Loucy (cell line): ENCODE measurements around the gene HS1BP3.

Source experiments
- H2AFZ ChIP-seq: fragments of 200-600 bp; sonication (generic); 2 replicates; pipeline ENCODE4 v1.6.0; 2016; ENCODE audit warnings: antibody characterized with exemption, mild to moderate bottlenecking, low read length, moderate library complexity
- H3F3A ChIP-seq: fragments of 200-600 bp; 2 replicates; pipeline ENCODE4 v1.6.0; 2016; ENCODE audit warnings: antibody characterized with exemption, low read depth, mild to moderate bottlenecking
- H3K27me3 ChIP-seq: fragments of 200-600 bp; sonication (generic); 2 replicates; pipeline ENCODE4 v1.6.1; 2014; ENCODE audit warnings: low read length, mild to moderate bottlenecking; ENCODE audit not compliant: insufficient read depth, poor library complexity, severe bottlenecking
- H3K36me3 ChIP-seq: fragments of 200-600 bp; sonication (generic); 2 replicates; pipeline ENCODE4 v1.6.1; 2016; ENCODE audit warnings: low read length; ENCODE audit not compliant: insufficient read depth
- H3K4me1 ChIP-seq: fragments of 200-600 bp; sonication (generic); 2 replicates; pipeline ENCODE4 v1.5.1; 2014; ENCODE audit warnings: low read length, mild to moderate bottlenecking; ENCODE audit not compliant: insufficient read depth, poor library complexity, severe bottlenecking
- H3K4me2 ChIP-seq: fragments of 200-600 bp; sonication (generic); 2 replicates; pipeline ENCODE4 v1.6.0; 2014; ENCODE audit warnings: antibody characterized with exemption, low read length, low read depth, mild to moderate bottlenecking; ENCODE audit not compliant: poor library complexity, severe bottlenecking
- H3K4me3 ChIP-seq: fragments of 200-600 bp; sonication (generic); 2 replicates; pipeline ENCODE4 v1.5.1; 2014; ENCODE audit warnings: low read length, mild to moderate bottlenecking, mixed read lengths; ENCODE audit not compliant: poor library complexity, severe bottlenecking
- H3K79me2 ChIP-seq: fragments of 200-600 bp; sonication (generic); 2 replicates; pipeline ENCODE4 v1.6.1; 2014; ENCODE audit warnings: low read length; ENCODE audit not compliant: insufficient read depth
- H3K9ac ChIP-seq: fragments of 200-600 bp; sonication (generic); 2 replicates; pipeline ENCODE4 v1.6.0; 2014; ENCODE audit warnings: mild to moderate bottlenecking, low read depth, low read length, moderate library complexity; ENCODE audit not compliant: poor library complexity, severe bottlenecking
- H3K9me2 ChIP-seq: fragments of 200-600 bp; sonication (generic); replicated peaks from 2 replicates; pipeline ENCODE4 v1.6.1; 2016; ENCODE audit warnings: low read depth, low read length, mixed read lengths
- H3K9me3 ChIP-seq: fragments of 200-600 bp; sonication (generic); 2 replicates; pipeline ENCODE4 v1.6.1; 2014; ENCODE audit warnings: mild to moderate bottlenecking, antibody characterized with exemption, low read length, low read depth; ENCODE audit not compliant: insufficient read depth
- H4K20me1 ChIP-seq: fragments of 200-600 bp; sonication (generic); 2 replicates; pipeline ENCODE4 v1.6.0; 2014; ENCODE audit warnings: antibody characterized with exemption, low read length, mild to moderate bottlenecking; ENCODE audit not compliant: insufficient read depth, poor library complexity, severe bottlenecking
- CTCF ChIP-seq: fragments of 200-600 bp; sonication (generic); conservative IDR thresholded peaks from 2 replicates; pipeline ENCODE4 v1.5.1; 2014; ENCODE audit warnings: mild to moderate bottlenecking, antibody characterized with exemption, low read length
- EZH2phosphoT487 ChIP-seq: fragments of 200-600 bp; IDR thresholded peaks from 2 replicates; pipeline ENCODE4 v1.6.1; 2018; ENCODE audit warnings: antibody characterized with exemption, mild to moderate bottlenecking, moderate library complexity, borderline replicate concordance

HS1BP3 gene

GRCh38 chr2:20623741-20624155 lies 27.1 kb downstream of the HS1BP3 start:
- no peaks in the 10 kb centered on the region for H3K9me2 ChIP-seq
- TF ChIP-seq EZH2phosphoT487, result no peak
- TF ChIP-seq CTCF, result no peak
- no peaks in the 10 kb centered on the region; the same call in 1 of the 2 replicates for H3K36me3 ChIP-seq
- H3K27me3 ChIP-seq, result no peaks in the 10 kb centered on the region
- H2AFZ ChIP-seq, result no peak overlapping the region
- H3K79me2 ChIP-seq, result no peaks in the 10 kb centered on the region
- H3K4me1 ChIP-seq, result no peaks in the 10 kb centered on the region
- no peak overlapping the region for H3K9ac ChIP-seq
- no peak overlapping the region for H3K4me2 ChIP-seq
- H4K20me1 ChIP-seq, result no peaks in the 10 kb centered on the region
- H3K4me3 ChIP-seq, result no peak overlapping the region
- no peaks in the 10 kb centered on the region for H3F3A ChIP-seq
- H3K9me3 ChIP-seq, result no peaks in the 10 kb centered on the region

- no peak overlapping the region for H3K4me3 ChIP-seq
- no peaks in the 10 kb centered on the region for H3K27me3 ChIP-seq
- TF ChIP-seq EZH2phosphoT487 (no peak), CTCF (no peak)
- H2AFZ ChIP-seq, result no peak overlapping the region
- H3F3A ChIP-seq, result no peaks in the 10 kb centered on the region
- no peak overlapping the region for H3K4me2 ChIP-seq
- no peaks in the 10 kb centered on the region for H4K20me1 ChIP-seq
- no peak overlapping the region for H3K9ac ChIP-seq
- H3K36me3 ChIP-seq, result no peaks in the 10 kb centered on the region; the same call in 1 of the 2 replicates
- peaks cover under 1% of the 10 kb centered on the region for H3K4me1 ChIP-seq
- no peaks in the 10 kb centered on the region for H3K9me2 ChIP-seq
- H3K9me3 ChIP-seq, result no peaks in the 10 kb centered on the region
- H3K79me2 ChIP-seq, result no peaks in the 10 kb centered on the region
These were observed 27.7 kb downstream of the HS1BP3 start for GRCh38 chr2:20623241-20623640.

GRCh38 chr2:20622731-20623130 lies 28.2 kb downstream of the HS1BP3 start:
- H3F3A ChIP-seq, result no peaks in the 10 kb centered on the region
- H3K4me2 ChIP-seq, result no peak overlapping the region
- peaks cover 5% of the 10 kb centered on the region for H3K4me1 ChIP-seq
- no peak overlapping the region for H3K9ac ChIP-seq
- H3K9me2 ChIP-seq, result no peaks in the 10 kb centered on the region
- H3K9me3 ChIP-seq, result no peaks in the 10 kb centered on the region
- no peaks in the 10 kb centered on the region; the same call in 1 of the 2 replicates for H3K36me3 ChIP-seq
- H3K4me3 ChIP-seq, result no peak overlapping the region
- no peaks in the 10 kb centered on the region for H3K27me3 ChIP-seq
- no peak overlapping the region for H2AFZ ChIP-seq
- H4K20me1 ChIP-seq, result no peaks in the 10 kb centered on the region
- TF ChIP-seq CTCF (no peak), EZH2phosphoT487 (no peak)
- H3K79me2 ChIP-seq, result no peaks in the 10 kb centered on the region
